ENCODE measurements around the gene IGFL1.
A peak's percentile ranks its signal among the peaks of the same experiment; 100 is the strongest.
"Not testable (repeated sequence)": the region's sequence is repeated elsewhere in the genome, so short reads cannot be mapped to it uniquely, and the experiment has no call there.

The IGFL1 gene

DNA sequence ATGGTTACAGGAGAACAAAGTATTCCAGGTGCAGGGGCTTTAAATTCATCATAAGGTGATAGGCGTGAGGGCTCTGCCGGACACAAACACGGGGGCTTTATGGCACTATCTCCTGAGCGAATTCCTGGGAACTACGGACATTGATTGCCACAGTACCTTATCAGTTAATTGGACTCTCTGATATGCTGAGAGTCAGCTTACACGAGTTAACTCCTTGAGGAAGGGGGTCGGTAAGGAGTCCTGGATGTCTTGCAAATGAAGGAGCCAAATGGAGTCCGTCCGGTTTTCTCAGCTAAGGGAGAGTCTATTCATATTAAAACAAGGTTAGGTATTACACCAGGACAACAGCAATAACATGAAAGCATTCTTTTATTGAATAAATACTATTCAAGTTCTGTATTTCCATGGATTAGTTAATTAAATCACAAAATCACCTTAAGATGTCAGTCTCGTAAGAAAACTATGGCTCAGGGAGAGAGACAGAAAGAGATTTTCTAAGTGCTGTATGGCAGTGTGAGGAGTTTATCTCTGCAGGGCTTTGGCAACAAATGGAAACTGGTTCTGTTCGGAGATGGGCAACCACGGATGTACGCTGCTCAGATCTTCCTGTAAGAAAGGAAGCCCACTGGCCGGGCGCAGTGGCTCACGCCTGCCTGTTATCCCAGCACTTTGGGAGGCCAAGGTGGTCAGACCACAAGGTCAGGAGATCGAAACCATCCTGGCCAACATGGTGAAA, 41.1 kb downstream of the IGFL1 start:
- no peak for DNase-seq (ENCODE audit: low read depth in 2 of 2)

DNA sequence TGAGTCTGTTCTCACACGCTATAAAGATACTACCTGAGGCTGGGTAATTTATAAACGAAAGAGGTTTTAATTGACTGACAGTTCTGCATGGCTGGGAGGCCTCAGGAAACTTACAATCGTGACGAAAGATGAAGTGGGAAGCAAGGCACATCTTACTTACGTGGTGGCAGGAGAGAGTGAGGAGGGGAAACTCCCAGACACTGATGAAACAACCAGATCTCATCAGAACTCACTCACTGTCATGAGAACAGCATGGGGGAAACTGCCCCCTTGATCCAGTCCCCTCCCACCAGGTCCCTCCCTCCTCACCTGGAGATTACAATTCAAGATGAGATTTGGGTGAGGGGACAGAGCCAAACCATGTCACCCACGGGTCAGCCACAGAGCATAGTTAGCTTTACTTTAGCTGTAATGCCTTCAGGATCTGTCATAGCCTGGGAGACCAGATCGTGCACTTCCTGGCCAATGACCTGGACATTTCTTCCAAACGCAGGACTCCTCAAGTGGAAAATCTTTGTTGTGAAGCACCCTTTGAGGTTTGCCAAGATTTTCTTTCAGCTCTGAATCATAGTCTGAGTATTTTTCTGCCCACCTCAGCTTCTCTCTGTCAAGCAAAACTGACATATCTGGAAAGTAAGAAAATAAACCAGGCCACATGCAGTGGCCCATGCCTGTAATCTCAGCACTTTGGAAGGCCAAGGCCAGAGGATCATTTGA, 42.1 kb downstream of the IGFL1 start:
- peak; percentile 54 to 55 for DNase-seq (ENCODE audit: low read depth in 2 of 2)

DNA sequence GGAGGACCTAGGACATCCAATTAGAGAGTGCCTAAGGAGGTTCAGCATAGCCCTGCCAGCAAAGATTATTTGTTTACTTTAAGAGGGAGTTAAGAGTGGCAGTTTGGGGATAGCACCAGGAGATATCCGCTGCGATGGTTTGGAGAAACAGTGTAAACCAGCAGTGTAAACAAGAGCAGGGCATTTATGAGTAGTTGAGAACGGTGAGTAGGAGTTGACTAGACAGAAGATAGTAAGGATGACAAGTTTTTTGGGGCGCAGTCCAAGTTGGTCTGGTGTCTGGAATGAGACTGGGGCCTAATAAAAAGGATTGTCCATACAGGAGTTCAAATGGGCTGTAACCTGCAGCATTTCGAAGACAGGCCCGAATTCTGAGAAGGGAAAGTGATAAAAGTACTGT, 44.4 kb downstream of the IGFL1 start:
- DNase-seq (ENCODE audit: low read depth in 2 of 2), result not testable (repeated sequence)

DNA sequence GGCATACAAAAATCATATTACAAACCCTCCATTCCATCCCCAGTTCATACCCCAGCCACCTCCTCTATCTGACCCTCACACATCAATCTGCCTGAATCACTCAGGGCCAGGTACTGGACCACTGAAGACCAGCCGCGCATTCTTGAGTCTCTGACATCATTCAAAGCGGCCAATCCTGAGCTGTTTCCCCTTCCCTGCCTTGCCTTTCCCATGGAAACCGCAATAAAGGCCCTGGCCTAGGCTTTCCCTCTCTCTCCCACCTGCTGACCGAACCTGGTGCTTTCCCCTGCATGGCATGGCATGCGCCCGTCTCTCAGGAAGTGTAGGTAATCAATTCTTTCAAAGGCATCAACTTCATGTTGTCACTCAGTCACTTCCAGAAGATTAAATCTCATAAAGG, 49.6 kb downstream of the IGFL1 start:
- DNase-seq (ENCODE audit: low read depth in 2 of 2), result no peak
